Stimulated activated CD4-positive, alpha-beta T cell treated with anti-CD3 and anti-CD28 coated beads, Interleukin-4, amount 100 ng/mL, for 24 hours (primary cell): Measurements from ENCODE around the gene SLC16A4.
A peak's percentile ranks its signal among the peaks of the same experiment; 100 is the strongest.
"Not testable (repeated sequence)": the region's sequence is repeated elsewhere in the genome, so short reads cannot be mapped to it uniquely, and the experiment has no call there.

Source experiments
- DNase-seq: peaks from one replicate; pipeline ENCODE4 v3.0.0-alpha.2; 2020

The SLC16A4 gene

DNA sequence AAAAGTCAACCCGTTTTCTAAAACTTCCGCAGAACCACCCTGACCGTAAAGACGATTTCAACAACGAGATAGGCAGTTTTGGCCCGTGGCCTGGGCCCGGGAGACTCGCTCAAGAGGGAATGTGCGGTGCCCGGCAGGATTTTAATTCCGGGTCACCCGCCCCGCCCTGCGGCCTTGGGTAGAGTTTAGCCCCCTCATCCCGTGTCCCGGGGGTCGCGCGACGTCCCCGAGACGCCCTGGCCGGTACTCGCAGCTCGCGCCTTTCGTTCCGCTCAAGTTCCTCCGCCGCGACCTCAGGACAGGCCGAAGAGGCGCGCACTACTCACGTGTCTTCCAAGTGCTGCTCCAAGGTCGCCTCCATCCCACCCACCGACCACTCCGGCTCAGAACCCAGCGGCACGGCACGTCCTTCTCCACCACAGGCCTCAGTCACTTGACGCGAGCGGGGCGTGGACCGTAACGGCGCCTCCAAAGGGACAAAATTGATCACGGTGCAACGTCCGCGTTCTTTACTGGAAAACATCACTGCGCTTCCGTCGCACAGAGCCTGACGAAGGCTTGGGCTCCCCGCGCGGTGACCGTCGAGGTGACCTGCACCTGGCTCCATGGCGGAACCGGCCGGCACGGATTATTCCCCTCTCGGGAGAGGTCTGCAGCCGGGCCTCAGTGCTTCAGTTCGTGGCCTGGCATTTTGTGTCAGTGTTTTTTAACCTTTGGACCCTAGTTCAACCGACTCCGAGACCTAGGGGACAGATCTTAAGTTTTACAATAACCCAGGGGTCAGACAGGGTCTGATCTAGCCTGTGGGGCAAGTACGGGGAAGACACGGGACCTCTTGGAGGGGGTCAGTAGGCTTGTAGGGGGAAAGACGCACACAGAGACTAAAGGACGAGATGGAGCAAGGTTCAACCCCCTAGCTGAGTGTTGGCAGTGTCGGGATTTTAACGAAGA, 16.7 kb upstream of the SLC16A4 start, which contains the start of gene LAMTOR5:
LAMTOR5 (minus strand) TSS at position 435 of the 951 bp plus-strand sequence; CDS start at position 361, 74 bp downstream.
- peak; percentile 93 for DNase-seq

DNA sequence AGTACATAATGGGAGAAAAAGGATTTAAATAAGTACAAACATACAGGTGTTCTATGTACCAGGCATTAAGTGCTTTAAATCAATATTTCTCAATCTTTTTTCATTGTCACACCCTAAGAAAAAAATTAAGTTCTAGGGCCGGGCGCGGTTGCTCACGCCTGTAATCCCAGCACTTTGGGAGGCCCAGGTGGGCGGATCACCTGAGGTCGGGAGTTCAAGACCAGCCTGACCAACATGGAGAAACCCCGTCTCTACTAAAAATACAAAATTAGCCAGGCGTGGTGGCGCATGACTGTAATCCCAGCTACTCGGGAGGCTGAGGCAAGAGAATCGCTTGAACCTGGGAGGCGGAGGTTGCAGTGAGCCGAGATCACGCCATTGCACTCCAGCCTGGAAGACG, 15.6 kb upstream of the SLC16A4 start:
- DNase-seq, result not testable (repeated sequence)

DNA sequence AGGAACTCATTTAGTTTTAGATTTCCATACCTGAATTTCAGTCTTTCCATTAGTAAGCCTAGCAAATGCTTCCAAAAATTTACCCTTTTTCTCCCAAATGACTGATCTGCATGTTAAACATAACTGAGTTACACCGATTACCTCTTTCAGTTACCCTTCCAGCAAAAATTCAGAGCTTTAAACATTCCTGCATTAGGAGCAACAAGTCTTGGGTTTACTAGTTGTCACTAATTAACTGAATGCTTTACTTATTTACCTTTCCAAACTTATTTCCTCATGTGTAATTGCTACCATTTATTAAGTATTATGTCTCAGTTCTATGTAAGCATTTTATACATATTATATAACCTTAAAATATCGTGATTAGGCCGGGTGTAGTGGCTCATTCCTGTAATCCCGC, 13.6 kb upstream of the SLC16A4 start:
- DNase-seq, result no peak

DNA sequence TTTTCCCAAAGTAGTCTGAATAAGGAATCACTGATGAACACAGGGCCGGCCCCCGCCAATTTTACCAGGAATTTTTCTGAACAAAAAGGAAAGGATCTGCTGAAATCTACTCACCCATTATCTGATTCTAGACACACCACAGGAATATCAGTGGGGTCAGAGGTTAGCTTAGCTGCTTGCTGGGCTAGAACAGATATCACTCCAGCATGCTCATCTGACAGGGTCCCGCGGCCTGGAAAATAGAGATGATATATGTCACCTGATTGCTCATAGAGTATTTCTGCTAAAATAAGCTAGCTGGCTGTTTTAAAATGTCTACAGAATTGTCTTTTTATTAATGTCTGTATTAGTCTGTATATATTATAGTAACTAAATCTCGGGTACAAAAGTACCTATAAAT, 13.0 kb upstream of the SLC16A4 start:
- DNase-seq, result no peak

DNA sequence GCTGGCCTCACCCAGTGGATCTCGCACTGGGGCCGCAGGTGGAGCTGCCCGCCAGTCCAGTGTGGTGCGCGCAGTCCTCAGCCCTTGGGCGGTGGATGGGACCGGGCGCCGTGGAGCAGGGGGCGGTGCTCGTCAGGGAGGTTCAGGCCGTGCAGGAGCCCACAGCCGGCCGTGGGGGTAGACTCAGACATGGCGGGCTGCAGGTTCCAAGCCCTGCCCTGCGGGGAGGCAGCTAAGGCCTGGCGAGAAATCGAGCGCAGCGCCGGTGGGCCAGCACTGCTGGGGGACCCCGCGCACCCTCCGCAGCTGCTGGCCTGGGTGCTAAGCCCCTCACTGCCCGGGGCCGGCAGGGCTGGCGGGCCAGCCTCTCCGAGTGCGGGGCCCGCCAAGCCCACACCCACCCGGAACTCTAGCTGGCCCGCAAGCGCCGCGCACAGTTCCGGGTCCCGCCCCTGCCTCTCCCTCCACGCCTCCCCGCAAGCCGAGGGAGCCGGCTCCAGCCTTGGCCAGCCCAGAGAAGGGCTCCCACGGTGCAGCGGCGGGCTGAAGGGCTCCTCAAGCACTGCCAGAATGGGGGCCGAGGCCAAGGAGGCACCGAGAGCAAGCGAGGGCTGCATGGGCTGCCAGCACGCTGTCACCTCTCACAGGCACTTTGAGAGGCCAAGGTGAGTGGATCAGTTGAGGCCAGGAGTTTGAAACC, 5.6 kb upstream of the SLC16A4 start:
- DNase-seq, result not testable (repeated sequence)

DNA sequence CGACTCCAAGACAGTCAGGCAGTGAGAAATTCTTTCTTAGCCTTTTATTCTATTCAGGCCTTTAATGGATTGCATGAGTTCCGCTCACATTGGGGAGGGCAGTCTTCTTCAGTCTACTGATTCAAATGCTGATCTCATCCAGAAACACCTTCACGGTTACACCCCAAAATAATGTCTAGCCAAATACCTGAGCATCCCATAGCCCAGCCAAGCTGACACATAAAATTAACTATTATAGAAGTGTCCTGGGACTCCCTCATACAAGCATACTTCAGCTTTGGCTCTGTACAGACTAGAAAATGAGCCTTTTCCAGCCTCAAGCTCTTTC, 3.6 kb upstream of the SLC16A4 start:
- no peak for DNase-seq

DNA sequence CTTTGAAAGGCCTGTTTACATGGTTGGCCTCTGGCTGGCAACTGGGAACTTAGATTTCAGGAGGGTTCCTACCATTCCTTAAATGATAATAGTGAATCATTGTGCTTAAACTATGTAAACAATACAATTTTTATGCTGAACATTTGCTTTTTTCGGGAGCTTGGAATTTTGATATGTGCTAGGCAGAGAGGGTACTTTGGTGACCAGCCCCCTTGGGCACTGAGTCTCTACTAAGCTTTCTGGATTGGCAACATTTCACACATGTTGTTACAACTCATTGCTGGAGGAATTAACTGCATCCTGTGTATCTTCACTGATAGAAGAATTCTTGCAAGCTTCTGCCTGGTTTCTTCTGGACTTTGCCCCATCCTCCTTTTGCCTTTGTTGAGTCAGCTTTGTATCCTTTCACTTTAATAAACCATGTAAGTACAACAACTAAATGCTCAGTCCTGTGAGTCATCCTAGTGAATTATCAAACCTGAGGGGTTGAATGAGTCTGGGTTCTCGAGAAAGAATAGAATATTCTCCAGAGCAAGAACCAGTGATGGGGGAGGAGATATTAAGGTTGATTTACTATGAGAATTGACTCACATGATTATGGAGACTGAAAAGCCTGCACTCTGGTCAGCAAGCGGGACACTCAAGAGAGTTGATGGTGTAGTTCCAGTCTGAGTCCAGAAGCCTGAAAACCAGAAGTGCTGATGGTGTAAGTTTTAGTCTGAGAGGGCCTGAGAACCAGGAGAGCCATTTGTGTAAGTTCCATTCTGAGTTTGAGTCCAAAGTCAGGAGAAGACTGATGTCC, 3.1 kb upstream of the SLC16A4 start:
- DNase-seq, result no peak

DNA sequence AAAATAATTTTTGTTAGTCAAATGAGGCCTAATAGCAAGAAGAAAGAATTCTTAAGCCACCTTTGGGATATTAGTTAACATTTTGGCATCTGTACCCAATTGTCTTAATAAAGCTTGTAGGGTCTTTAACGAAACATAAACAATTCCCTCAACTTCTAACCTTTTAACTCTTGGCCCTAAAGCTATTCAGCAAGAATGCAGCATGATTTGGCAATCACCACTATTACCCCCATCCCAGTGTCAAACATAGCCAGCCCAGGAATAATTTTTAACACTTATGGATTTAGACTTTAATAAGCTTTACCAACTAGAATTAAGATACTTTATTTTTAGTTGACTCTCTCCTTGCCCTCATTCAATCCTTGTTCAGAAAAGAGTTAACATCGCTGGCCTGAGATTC, 2.5 kb upstream of the SLC16A4 start:
- DNase-seq, result no peak

DNA sequence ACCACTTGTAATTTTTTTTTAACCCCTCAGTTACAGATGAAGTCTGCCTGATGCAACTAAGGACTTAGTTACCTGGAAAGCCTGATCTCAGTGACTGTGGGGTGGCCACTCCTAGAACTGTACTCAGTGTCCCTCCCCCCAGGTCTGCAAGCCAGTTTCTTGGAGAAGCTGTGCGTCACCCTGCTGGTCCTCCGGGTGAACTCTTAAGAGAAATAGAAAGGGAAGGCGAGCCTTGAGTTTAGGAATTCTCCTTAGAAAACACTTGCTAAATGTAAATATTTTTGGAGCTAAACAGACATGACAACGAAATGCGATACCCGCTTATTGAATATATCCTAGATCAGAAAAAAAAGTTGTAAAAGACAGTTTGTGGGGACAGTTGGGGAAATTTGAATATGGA, 730 bp downstream of the SLC16A4 start:
- DNase-seq, result no peak

DNA sequence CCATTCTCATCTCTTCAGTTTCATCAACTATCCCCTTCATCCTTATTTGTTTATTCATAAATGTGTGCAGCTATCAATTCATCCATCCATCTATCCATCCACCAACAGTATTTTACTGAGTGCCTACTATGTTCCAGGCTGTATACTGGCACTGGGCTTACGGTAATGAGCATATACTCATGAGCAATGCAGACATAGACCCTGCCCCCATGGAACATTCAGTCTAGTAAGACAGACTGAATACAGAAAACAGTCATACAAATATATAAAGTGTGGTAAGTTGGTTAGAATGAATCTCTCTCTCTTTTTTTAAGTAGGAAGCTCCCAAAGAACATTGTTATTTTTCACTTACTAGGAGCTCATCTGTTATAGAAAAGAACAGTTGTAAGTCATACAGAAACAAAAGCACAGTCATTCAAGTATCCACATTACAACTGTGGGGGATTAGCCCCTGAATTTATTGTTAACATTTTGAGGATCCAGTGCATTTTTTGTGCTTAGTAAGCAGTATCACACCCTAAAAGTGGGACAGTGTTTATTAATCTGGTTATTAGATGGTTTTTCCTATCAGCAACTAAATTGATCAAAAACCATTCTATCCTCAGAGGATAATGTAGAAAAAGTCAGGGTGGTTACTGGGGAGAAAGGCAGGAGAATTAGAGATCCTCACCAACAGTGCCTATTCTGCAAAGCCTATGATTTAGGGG, 3.6 kb downstream of the SLC16A4 start:
- DNase-seq, result no peak

DNA sequence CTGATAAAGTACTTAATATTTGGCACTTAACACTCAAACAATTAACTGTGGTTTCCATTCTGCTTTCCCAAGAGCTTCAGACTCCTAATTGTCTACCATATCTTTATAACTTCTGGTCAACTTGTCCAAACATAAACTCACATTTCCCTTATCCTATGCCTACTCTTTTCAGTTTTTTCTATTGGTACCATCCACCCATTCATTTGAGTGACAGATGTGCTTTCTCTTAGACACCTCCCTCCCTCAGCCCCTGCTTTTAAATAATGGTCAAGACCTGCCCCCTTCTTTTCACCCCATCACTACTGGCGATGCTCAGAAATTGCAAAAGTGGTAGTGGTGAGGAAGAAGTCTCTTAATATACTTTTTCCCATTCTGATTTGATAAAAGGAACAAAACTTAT, 5.5 kb downstream of the SLC16A4 start:
- DNase-seq, result no peak

DNA sequence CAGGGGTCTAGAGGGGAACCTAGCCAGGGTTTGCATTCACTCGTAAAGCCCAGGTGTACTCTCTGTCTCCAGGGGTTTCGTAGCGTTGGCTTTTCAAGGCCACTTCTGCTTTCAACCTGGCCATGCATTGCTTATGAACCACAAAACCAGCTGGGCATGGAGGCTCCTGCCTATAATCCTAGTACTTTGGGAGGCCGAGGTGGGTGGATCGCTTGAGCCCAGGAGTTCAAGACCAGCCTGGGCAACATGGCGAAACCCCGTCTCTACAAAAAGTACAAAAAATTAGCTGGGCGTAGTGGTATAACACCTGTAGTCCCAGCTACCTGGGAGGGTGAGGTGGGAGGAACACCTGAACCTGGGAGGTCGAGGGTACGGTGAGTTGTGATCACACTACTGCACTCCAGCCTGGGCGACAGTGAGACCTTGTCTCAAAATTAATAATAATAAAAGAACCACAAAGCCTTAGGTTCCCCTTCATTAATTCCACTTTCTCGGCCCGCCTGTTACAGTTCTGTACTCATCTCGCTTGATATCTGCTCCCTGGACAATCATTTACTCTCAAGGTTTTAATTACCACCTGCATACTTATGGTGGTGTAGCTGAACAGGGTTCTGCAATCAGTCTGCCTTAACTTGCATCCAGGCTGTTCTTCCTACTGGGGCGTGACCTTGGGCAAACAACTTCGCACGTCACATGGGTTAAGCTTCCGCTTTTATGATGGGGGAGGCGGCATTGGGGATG, 6.1 kb downstream of the SLC16A4 start:
- DNase-seq, result no peak

DNA sequence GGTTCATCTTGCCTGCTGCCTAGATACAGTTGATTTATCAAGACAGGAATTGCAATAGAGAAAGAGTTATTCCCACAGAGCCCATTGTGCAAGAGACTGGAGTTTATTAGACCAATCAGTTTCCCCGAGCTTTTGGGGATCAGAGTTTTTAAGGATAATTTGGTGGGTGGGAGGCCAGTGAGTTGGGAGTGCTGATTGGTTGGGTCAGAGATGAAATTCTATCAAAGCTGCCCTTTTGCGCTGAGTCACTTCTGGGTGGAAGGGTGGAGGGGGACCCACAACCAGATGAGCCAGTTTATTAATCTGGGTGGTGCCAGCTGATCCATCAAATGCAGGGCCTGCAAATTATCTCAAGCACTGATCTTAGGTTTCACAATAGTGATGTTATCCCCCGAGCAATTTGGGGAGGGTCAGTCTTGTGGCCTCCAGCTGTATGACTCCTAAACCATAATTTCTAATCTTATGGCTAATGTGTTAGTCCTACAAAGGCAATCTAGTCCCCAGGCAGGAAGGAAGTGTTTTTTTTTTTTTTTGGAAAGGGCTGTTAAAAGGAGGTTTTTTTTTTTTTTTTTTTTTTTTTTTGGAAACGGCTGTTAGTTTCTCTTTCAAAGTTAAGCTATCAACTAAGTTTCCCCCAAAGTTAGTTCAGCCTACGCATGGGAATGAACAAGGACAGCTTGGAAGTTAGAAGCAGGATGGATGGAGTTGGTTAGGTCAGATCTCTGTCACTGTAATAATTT, 7.4 kb downstream of the SLC16A4 start:
- no peak for DNase-seq

DNA sequence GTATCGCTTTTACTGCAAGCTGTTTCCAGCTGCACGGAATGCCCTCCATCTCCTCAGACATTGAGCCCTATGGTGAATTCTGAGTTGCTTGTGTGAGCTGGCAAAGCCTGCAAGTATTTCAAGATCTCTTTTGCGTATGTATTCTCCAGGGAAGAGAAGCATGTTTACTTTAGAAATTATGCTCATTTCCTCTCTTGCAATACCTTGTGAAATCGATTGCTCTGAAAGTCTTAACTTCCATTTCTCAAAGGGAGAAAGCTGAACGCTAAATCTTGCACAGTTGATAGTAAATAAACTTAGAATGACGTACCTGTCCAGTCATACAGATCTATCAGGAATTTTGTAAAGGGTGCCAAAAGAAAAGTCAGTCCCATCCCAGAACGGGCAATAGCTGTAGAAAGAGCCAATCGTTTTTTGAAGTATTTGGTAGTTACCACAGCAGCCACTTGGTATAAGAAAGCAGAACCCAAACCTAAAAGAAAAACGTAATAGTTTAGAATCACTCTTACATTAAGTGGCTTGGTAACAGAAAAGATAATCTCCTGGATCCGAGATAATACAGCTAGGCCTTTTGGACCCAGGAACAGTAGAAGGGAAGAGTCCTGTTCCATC, 10.0 kb downstream of the SLC16A4 start:
- no peak for DNase-seq

DNA sequence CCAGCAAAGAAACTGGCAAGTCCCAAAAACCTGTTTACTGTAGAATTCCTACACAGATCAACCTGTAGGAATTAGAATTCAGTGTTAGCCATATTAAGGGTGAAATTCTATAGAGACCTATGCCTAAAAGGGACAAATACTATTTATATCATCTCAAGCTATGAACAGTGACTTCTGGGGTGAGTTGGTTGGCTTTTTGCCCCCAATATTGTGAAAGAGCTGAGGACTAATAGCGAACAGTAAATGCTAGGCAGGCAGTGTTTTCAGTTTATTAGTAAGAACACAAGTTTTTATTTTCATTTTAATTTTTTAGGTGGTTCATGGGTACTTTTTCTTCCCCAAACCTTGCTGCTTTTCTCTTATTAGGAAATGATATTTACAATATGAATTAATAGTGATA, 15.3 kb downstream of the SLC16A4 start:
- DNase-seq, result no peak

DNA sequence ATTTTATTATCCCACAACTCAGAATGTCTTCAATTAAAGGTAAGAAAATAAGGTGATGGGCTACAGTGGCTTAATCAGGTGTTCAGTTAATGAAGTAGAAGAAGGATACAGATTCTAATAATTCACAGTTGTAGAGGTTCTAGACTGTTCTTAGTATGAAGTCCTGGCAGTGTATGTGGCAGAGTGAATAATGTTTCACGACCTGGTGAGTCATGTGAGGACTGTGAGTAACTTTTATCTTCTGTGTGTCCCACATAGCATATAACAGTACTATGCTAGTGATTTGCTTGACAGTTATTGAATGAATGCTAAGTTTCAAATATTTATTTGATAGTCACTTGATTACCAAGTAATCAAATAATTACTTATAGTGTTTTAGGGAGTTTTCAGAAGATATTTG, 20.0 kb downstream of the SLC16A4 start:
- DNase-seq, result peak; percentile 11

DNA sequence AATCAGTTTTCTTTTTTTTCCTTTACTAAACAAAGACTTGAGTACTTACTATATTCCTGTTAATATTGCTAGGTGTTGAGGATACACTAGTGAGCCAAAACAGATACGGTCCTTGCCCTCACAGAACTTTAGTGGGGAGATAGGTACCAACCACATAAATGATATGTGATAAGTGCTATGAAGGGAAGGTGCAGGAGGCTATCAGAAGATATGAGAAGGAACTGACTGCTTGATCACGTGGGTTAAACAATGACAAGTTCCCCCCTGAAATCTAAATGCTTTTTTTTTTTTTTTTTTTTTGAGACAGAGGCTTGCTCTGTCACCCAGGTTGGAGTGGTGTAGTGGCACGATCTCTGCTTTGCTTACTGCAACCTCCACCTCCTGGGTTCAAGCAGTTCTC, 26.6 kb downstream of the SLC16A4 start:
- no peak for DNase-seq

DNA sequence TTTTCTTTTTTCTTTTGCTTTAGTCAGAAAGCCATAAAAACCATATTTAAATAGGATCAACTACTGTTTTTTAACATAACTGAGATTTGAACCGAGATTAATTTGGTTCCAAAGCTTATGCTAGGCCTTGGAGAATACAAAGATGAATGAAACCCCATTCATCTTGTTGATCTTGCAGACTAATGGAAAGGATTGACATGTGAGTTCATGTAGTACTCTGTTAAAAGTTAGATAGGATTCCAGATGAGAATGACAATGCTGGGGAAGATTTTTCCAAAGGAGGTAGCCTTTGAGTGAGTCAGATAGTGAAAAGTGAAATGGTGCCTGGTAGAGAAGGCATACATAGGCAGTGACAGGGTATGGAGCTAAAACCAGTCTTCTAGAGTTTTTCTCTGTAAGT, 29.0 kb downstream of the SLC16A4 start:
- no peak for DNase-seq

DNA sequence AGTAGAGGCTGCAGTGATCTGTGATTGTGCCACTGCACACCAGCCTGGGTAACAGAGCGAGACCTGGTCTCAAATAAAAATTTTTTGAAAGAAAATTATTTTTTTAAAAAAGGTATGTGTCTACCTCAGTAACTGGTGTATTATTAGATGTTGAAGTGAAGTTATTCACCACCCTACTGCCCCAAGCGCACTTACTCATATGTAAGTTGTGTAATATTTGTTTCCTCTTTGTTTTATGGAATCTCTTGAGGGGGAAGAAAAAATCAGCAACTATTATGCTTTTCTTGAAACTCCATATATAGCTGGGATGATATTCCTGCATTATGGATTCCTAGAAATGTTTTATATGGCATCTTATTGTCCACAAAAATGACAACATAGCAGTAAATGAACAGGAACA, 30.4 kb downstream of the SLC16A4 start:
- DNase-seq, result no peak

DNA sequence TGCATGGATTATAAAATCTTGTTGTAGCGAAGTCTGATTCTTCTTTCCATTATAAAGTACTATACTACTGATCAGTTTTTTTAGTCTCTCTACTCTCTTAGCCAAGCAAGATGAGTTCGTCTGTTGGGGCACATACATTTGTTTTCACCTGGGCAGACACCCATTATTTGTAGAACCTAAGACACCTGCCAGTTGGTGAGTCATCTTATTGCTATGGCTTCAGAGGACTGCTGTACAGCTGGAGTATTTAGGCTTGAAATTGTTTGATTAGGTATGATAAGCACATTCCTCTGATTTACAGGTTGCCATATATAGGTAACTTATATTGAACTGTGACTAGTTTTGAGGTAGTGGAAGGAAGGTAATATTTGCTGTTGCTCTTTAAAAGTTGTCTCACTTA, 34.4 kb downstream of the SLC16A4 start:
- no peak for DNase-seq

DNA sequence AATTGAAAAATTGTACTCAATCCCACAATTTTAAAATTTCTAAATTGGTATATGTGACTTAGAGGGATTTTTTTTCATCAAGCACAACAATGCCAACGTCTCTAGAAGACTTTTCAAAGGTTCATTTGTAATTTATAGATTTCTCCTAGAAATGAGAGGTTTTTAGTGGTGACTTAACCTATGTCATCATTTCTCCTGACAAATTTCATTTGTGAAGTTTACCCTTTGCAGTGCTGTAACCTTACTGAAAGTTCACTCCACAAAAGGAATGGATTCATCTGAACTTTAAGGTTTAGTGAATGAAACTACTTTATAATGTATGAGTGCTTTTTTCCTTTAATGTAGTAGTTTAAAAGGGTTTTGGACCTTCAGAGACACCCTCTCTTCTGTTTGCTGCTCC, 35.5 kb downstream of the SLC16A4 start:
- DNase-seq, result no peak
